Mesodermal cell (in vitro differentiated cells): ENCODE data around the gene LATS2.

Experiments
- H3K27ac ChIP-seq: 2 replicates; pipeline ENCODE4 v1.7.0; 2013; ENCODE audit warnings: mild to moderate bottlenecking, low read depth, low read length, moderate library complexity; ENCODE audit not compliant: severe bottlenecking
- H3K36me3 ChIP-seq: 2 replicates; pipeline ENCODE4 v1.7.1; 2013; ENCODE audit warnings: mild to moderate bottlenecking, low read length, moderate library complexity; ENCODE audit not compliant: control insufficient read depth, insufficient read depth
- H3K4me1 ChIP-seq: one replicate; pipeline ENCODE4 v1.7.1; 2013; ENCODE audit warnings: mild to moderate bottlenecking, low read length; ENCODE audit not compliant: insufficient read depth, control insufficient read depth, poor library complexity, severe bottlenecking
- H3K4me3 ChIP-seq: 2 replicates; pipeline ENCODE4 v1.7.0; 2013; ENCODE audit warnings: low read length, control low read depth, mild to moderate bottlenecking; ENCODE audit not compliant: insufficient read depth, poor library complexity, severe bottlenecking; ENCODE audit errors: extremely low read depth
- H3K9me3 ChIP-seq: 2 replicates; pipeline ENCODE4 v1.7.1; 2013; ENCODE audit warnings: mild to moderate bottlenecking, low read length, moderate library complexity; ENCODE audit not compliant: control insufficient read depth
- WGBS, 2 experiments: methylation state at CpG; one replicate each; pipeline ENCODE4 v1.1.5; 2013; ENCODE audit warnings: missing lambda C conversion rate in 2 of 2; ENCODE audit not compliant: insufficient coverage in 2 of 2; 5-methylcytosine and 5-hydroxymethylcytosine counted together

The LATS2 gene

DNA sequence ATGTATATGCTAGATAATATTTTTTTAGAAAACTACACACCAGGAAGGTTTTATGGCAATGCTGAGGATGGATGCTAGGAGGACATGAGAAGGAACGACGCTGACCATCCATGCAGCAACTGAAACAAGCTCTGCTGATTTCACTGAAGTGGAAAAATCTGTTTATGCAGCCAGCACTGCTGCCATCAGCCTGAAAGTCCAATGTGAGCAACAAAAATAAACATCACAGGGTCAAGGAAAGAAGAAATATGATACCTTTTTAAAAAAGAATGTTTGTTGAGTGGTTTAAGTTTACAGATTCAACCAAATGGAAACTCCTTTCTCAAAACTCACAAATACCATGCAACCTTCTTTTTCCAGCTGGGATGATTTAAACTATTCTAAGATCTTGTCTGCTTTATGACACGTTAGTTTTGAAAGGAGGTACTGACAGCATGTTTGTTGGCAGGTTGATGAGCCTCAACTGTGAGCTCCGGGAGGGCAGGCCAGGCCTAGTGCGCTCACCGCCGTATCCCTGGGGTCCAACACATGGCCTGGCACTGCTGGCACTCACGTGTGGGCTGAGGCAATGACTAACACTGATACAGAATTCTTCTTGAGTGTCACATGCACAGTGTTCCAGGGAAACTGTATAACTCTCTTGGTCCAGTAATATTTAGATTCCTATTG is 46.8 kb downstream of the LATS2 start:
- Histone ChIP-seq H3K4me3 (no peak overlapping the region), H3K9me3 (no peaks in the 10 kb centered on the region), H3K36me3 (peaks cover 29% of the 10 kb centered on the region), H3K27ac (no peak overlapping the region), H3K4me1 (peaks cover 19% of the 10 kb centered on the region)
- 92 to 96% methylated on average over 8 of the region's 8 CpGs for WGBS, 2 experiments

GRCh38 chr13:21014139-21014501 is 47.3 kb downstream of the LATS2 start:
- H3K27ac ChIP-seq = no peak overlapping the region
- peaks cover 19% of the 10 kb centered on the region for H3K4me1 ChIP-seq
- 89 to 100% methylated on average over 1 to 4 of the region's 6 CpGs for WGBS, 2 experiments
- no peak overlapping the region for H3K4me3 ChIP-seq
- H3K9me3 ChIP-seq = no peaks in the 10 kb centered on the region
- peaks cover 29% of the 10 kb centered on the region for H3K36me3 ChIP-seq

DNA sequence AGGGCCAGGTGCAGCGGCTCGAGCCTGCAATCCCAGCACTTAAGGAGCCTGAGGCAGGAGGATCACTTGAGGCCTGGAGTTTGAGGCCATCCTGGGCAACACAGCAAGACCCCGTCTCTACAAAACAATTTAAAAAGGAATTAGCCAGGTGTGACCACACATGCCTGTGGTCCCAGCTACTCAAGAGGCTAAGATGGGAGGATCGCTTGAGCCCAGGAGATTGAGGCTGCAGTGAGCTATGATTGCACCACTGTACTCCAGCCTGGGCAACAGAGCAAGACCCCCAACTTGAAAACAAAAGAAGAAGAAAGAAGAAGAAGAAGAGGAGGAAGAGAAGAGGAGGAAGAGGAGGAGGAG is 47.7 kb downstream of the LATS2 start:
- WGBS, 2 experiments = 89 to 93% methylated on average over 3 to 4 of the region's 4 CpGs
- peaks cover 26% of the 10 kb centered on the region for H3K36me3 ChIP-seq
- H3K9me3 ChIP-seq = no peaks in the 10 kb centered on the region
- peaks cover 19% of the 10 kb centered on the region for H3K4me1 ChIP-seq
- H3K27ac ChIP-seq = no peak overlapping the region
- no peak overlapping the region for H3K4me3 ChIP-seq

- H3K36me3 ChIP-seq = peaks cover 24% of the 10 kb centered on the region
- WGBS, 2 experiments = 96 to 98% methylated on average over 2 to 4 of the region's 5 CpGs
- H3K9me3 ChIP-seq = no peaks in the 10 kb centered on the region
- peaks cover 19% of the 10 kb centered on the region for H3K4me1 ChIP-seq
- no peak overlapping the region for H3K4me3 ChIP-seq
- H3K27ac ChIP-seq = no peak overlapping the region
Observed at GRCh38 chr13:21012841-21013681, 48.3 kb downstream of the LATS2 start.

DNA sequence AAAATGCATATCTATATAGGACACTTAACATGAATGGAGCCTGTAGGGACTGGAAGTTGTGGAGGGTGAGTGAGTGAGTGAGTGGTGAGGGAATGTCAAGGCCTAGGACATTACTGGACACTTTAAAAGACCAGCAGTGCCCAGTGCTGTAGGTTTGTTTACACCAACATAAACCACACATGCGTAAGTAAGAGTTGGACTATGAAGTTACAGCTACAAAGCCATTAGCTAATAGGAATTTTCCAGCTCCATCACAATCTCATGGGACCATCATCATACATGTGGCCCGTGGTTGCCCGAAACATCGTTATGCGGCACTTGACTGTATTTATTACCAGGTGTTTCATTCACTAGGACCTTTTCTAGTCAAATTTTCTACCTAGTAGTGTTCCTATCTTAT is 49.2 kb downstream of the LATS2 start:
- WGBS, 2 experiments = 77 to 80% methylated on average over 5 of the region's 5 CpGs
- peaks cover 27% of the 10 kb centered on the region for H3K36me3 ChIP-seq
- H3K4me1 ChIP-seq = peaks cover 19% of the 10 kb centered on the region
- no peak overlapping the region for H3K4me3 ChIP-seq
- no peaks in the 10 kb centered on the region for H3K9me3 ChIP-seq
- no peak overlapping the region for H3K27ac ChIP-seq

- Histone ChIP-seq H3K9me3 (no peaks in the 10 kb centered on the region), H3K27ac (no peak overlapping the region), H3K4me3 (no peak overlapping the region), H3K4me1 (peaks cover 19% of the 10 kb centered on the region), H3K36me3 (peaks cover 27% of the 10 kb centered on the region)
Observed at GRCh38 chr13:21011378-21011777, 50.0 kb downstream of the LATS2 start.

DNA sequence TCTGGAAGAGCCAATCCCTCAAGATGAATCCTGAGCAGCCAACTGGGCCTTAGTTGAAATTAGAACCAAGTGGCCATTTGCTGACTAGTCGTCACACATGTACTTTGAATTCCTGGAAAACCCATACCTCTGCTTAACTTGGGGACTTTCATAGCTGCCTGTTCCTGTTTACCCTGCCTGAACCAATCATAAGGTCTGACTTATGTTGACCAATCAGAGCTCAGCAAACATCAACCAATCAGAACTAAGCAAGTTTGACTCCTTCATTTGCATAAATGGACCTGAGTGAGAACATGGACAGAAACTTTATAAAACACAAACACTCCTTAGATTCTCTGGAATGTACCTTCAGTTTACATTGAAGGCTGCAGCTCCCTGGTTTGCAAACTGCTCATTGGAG is 50.8 kb downstream of the LATS2 start:
- WGBS, 2 experiments = 89 to 100% methylated on average over 1 of the region's 1 CpG
- H3K9me3 ChIP-seq = no peaks in the 10 kb centered on the region
- H3K27ac ChIP-seq = no peak overlapping the region
- H3K4me3 ChIP-seq = no peak overlapping the region
- H3K4me1 ChIP-seq = peaks cover 19% of the 10 kb centered on the region
- H3K36me3 ChIP-seq = peaks cover 27% of the 10 kb centered on the region

GRCh38 chr13:21009036-21009435 is 52.4 kb downstream of the LATS2 start:
- Histone ChIP-seq H3K27ac (no peak overlapping the region), H3K36me3 (peaks cover 38% of the 10 kb centered on the region), H3K4me1 (peaks cover 14% of the 10 kb centered on the region), H3K9me3 (no peaks in the 10 kb centered on the region), H3K4me3 (no peak overlapping the region)
- WGBS, 2 experiments = 91 to 95% methylated on average over 7 of the region's 7 CpGs

- no peaks in the 10 kb centered on the region for H3K9me3 ChIP-seq
- 94 to 96% methylated on average over 8 to 11 of the region's 11 CpGs for WGBS, 2 experiments
- H3K27ac ChIP-seq = no peak overlapping the region
Observed at GRCh38 chr13:21008026-21008425, 53.4 kb downstream of the LATS2 start.

GRCh38 chr13:21006141-21007005 is 55.0 kb downstream of the LATS2 start:
- H3K9me3 ChIP-seq = peaks cover 3% of the 10 kb centered on the region
- peaks cover 2% of the 10 kb centered on the region for H3K4me1 ChIP-seq
- peaks cover 42% of the 10 kb centered on the region for H3K36me3 ChIP-seq
- H3K27ac ChIP-seq = no peak overlapping the region
- no peak overlapping the region for H3K4me3 ChIP-seq
- WGBS, 2 experiments = 93 to 94% methylated on average over 4 to 8 of the region's 11 CpGs

More at GRCh38 chr13:21008026-21008425, 53.4 kb downstream of the LATS2 start:
- Histone ChIP-seq H3K4me3 (no peak overlapping the region), H3K36me3 (peaks cover 37% of the 10 kb centered on the region), H3K4me1 (peaks cover 14% of the 10 kb centered on the region)
